Hematopoietic multipotent progenitor cell treated with erythropoietin and hydrocortisone succinate and interleukin-3 and kit ligand, for 6 days (in vitro differentiated cells): ENCODE measurements around the gene FZD10.

ENCODE experiments used
- DNase-seq: peaks from one replicate; pipeline ENCODE4 v3.0.0-alpha.2; 2015

The FZD10 gene

GRCh38 chr12:130132831-130133511, 29.3 kb upstream of the FZD10 start:
- no peak for DNase-seq

GRCh38 chr12:130133851-130134562, 28.3 kb upstream of the FZD10 start:
- no peak for DNase-seq

GRCh38 chr12:130134563-130134915, 27.7 kb upstream of the FZD10 start:
- no peak for DNase-seq

- no peak for DNase-seq
Observed at GRCh38 chr12:130136509-130137039, 25.7 kb upstream of the FZD10 start.

- no peak for DNase-seq
Observed at GRCh38 chr12:130137040-130138018, 24.9 kb upstream of the FZD10 start.

GRCh38 chr12:130138478-130138877, 23.8 kb upstream of the FZD10 start:
- DNase-seq, result no peak

GRCh38 chr12:130139567-130140421, 22.5 kb upstream of the FZD10 start:
- no peak for DNase-seq

GRCh38 chr12:130141105-130141504, 21.2 kb upstream of the FZD10 start:
- DNase-seq, result no peak

GRCh38 chr12:130141901-130142683, 20.2 kb upstream of the FZD10 start:
- no peak for DNase-seq

GRCh38 chr12:130142736-130143135, 19.5 kb upstream of the FZD10 start:
- DNase-seq, result no peak

- DNase-seq, result no peak
Observed at GRCh38 chr12:130143136-130143535, 19.1 kb upstream of the FZD10 start.

GRCh38 chr12:130144256-130144655, 18.0 kb upstream of the FZD10 start:
- DNase-seq, result no peak

- DNase-seq, result no peak
Observed at GRCh38 chr12:130145731-130146130, 16.5 kb upstream of the FZD10 start.

- DNase-seq, result no peak
Observed at GRCh38 chr12:130146176-130146931, 15.9 kb upstream of the FZD10 start.

GRCh38 chr12:130147875-130148596, 14.2 kb upstream of the FZD10 start:
- DNase-seq, result no peak

GRCh38 chr12:130151846-130152245, 10.4 kb upstream of the FZD10 start:
- no peak for DNase-seq

GRCh38 chr12:130152386-130152785, 9.9 kb upstream of the FZD10 start:
- no peak for DNase-seq

- no peak for DNase-seq
Observed at GRCh38 chr12:130153803-130154202, 8.5 kb upstream of the FZD10 start.

- no peak for DNase-seq
Observed at GRCh38 chr12:130154276-130155070, 7.8 kb upstream of the FZD10 start.
